ENCODE measurements around the gene SIAE. TPM values are rescaled to one million over a fixed set of nuclear protein-coding genes. Genes with fewer than 3 reads are reported as not detected.

SIAE gene
- total and polyA plus RNA-seq, 4 experiments from 2014 or later, result 2.8 to 6.8 (median 4.5) TPM

DNA sequence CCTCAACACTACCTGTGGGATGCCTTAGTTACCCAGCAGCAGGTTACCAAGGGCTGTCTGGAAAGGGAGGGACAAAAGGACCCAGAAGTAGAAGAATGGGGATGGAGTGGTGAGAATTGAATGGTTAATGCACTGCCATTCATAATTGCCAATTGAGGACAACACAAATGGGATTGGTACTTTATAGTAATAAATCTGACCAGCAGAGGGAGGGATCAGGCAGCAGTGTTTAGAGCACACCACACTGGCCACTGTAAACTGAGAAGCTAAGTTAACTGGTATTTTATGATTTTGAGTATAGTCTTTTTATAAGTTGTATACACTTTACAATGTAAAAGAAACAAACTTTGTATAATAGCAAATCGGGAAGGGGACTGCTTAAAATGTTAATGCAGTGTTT is 40.2 kb downstream of the SIAE start:
- Histone ChIP-seq H3K27ac (ENCODE audit: low read depth, low read length) (no peak overlapping the region), H3K27me3 (ENCODE audit: insufficient read depth, low read length) (no peaks in the 10 kb centered on the region), H3K4me3 (ENCODE audit: low read length in 2 of 2) (no peak overlapping the region), H3K9me3 (ENCODE audit: control insufficient read depth in 1 of 2, low read length in 2 of 2) (no peaks in the 10 kb centered on the region), H3K4me1 (ENCODE audit: insufficient read depth, low read length) (no peaks in the 10 kb centered on the region), H3K36me3 (ENCODE audit: insufficient read depth, low read length) (peaks cover 70% of the 10 kb centered on the region)
- Mint-ChIP-seq H3K4me3 (no peak overlapping the region), H3K9me3 (no peaks in the 10 kb centered on the region), H3K36me3 (peaks cover 49 to 81% of the 10 kb centered on the region in 2 donors), H3K4me1 (peaks cover 0 to 5% (median 2%) of the 10 kb centered on the region in 4 donors), H3K27me3 (no peaks in the 10 kb centered on the region), H3K27ac (no peak overlapping the region)
- POLR2A ChIA-PET (ENCODE audit: partially characterized antibody), result interaction anchor here (1.9 kb wide), 1 partner anchor 11 kb away, joined by 8 read pairs; the partner anchor contains the start of gene TBRG1
- intact Hi-C loops (cut with micrococcal nuclease), result no loop called here
- CTCF ChIA-PET (ENCODE audit: partially characterized antibody), result interaction anchor here (1.7 kb wide), 1 partner anchor 10 kb away, joined by 8 read pairs; no protein-coding TSS in a partner anchor
- no peak for DNase-seq

DNA sequence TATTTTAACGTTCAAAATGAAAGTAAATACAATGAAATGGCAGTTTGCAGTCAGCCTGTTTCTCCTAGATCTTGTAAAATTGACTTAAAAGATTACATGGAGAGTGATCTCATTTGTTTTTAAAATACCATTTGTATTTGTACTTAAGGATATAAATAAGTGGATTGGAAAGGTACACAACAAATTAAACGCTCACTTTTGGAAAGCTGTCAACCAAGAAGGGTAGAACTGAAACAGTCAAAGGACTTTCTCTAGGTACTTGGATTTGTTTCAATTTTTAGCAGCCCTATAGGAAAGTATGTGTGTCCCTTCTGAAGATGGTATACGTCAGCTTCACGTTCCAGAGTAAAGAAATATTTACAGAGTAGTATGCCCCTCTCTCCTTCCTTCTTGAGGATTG is 43.6 kb downstream of the SIAE start:
- no peak overlapping the region for H3K4me3 ChIP-seq (ENCODE audit: low read length in 2 of 2)
- no peaks in the 10 kb centered on the region for H3K9me3 ChIP-seq (ENCODE audit: control insufficient read depth in 1 of 2, low read length in 2 of 2)
- H3K36me3 ChIP-seq (ENCODE audit: insufficient read depth, low read length), result peaks cover 67% of the 10 kb centered on the region
- H3K9me3 Mint-ChIP-seq, result no peaks in the 10 kb centered on the region
- no peaks in the 10 kb centered on the region for H3K27me3 ChIP-seq (ENCODE audit: insufficient read depth, low read length)
- H3K4me1 ChIP-seq (ENCODE audit: insufficient read depth, low read length), result peaks cover 10% of the 10 kb centered on the region
- CTCF ChIA-PET (ENCODE audit: partially characterized antibody), result interaction anchor here (1.4 to 3.6 kb wide), 2 partner anchors 8 to 13 kb away, joined by 3 to 22 read pairs; partner anchors contain the start of gene TBRG1
- H3K4me3 Mint-ChIP-seq, result no peak overlapping the region
- no peak for DNase-seq
- H3K4me1 Mint-ChIP-seq, result peaks cover 7 to 30% (median 18%) of the 10 kb centered on the region in 4 donors
- intact Hi-C loops (cut with micrococcal nuclease), result no loop called here
- POLR2A ChIA-PET (ENCODE audit: partially characterized antibody), result no interaction called here
- H3K27ac ChIP-seq (ENCODE audit: low read depth, low read length), result no peak overlapping the region
- no peaks in the 10 kb centered on the region for H3K27me3 Mint-ChIP-seq
- H3K36me3 Mint-ChIP-seq, result peaks cover 61 to 82% of the 10 kb centered on the region in 2 donors
- H3K27ac Mint-ChIP-seq, result peak overlapping the region in 3 of 7 donors; percentile 30 to 48 (median 32)

DNA sequence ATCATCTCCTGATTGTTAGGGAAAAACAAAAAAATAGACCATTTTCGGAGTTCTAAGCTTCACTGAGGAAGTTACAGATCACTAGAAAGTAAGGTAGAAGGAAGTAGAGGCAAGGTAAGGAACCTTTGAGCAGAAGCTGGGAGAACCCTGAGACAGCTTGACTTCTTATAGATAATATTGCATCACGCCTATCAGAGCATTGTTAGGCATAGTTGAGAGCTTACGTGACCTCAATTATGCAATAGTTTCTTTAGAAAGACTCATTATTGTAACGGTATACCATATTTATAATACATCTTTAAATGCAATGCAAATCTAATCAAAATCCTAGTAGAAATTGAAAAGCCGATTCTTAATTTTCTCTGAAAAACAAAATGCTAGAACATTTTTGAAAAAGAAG is 46.0 kb downstream of the SIAE start:
- Histone ChIP-seq H3K4me3 (ENCODE audit: low read length in 2 of 2) (no peak overlapping the region), H3K27me3 (ENCODE audit: insufficient read depth, low read length) (no peaks in the 10 kb centered on the region), H3K36me3 (ENCODE audit: insufficient read depth, low read length) (peaks cover 53% of the 10 kb centered on the region), H3K4me1 (ENCODE audit: insufficient read depth, low read length) (peaks cover 27% of the 10 kb centered on the region), H3K27ac (ENCODE audit: low read depth, low read length) (no peak overlapping the region), H3K9me3 (ENCODE audit: control insufficient read depth in 1 of 2, low read length in 2 of 2) (no peaks in the 10 kb centered on the region)
- Mint-ChIP-seq H3K4me3 (no peak overlapping the region), H3K36me3 (peaks cover 50 to 81% of the 10 kb centered on the region in 2 donors), H3K27me3 (no peaks in the 10 kb centered on the region), H3K4me1 (peaks cover 19 to 52% (median 35%) of the 10 kb centered on the region in 4 donors), H3K9me3 (peaks cover 0 to under 1% (median 0%) of the 10 kb centered on the region in 8 donors), H3K27ac (peak overlapping the region in 3 of 7 donors; percentile 5 to 47 (median 34))
- DNase-seq, result no peak
- CTCF ChIA-PET (ENCODE audit: partially characterized antibody), result interaction anchor here (1.5 kb wide), 1 partner anchor 17 kb away, joined by 9 read pairs; no protein-coding TSS in a partner anchor
- intact Hi-C loops (cut with micrococcal nuclease), result no loop called here
- POLR2A ChIA-PET (ENCODE audit: partially characterized antibody), result no interaction called here

DNA sequence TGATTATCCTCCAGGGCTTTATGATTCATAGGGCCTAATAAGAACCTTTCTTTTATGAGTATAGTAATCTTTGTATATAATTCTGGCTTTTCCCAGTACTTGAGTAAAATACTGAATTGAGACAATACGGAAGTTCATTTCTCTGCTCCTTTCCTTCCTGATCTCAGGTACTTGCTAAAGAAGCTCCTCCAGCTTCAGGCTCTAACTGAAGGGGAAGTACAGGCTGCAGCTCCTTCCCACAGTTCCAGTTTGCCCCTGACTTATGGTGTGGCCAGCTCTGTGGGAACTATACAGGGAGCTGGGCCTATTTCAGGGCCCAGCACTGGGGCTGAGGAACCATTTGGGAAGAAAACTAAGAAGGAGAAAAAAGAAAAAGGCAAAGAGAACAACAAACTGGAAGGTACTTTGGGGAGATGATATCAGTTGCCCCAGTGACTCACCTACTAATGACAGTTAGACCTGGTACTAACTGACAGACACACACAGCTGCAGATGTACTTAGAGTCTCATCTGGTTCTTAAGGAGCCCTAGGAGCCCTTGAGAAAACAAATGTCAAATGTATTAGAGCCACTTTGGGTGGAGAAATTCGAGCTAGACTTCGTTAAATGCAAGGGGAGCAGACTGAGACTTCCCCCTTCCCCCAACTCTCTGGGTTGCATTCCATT is 47.9 kb downstream of the SIAE start:
- no peak overlapping the region for H3K4me3 Mint-ChIP-seq
- peaks cover 36 to 64% of the 10 kb centered on the region in 2 donors for H3K36me3 Mint-ChIP-seq
- H3K9me3 Mint-ChIP-seq, result peaks cover 0 to 2% (median 0%) of the 10 kb centered on the region in 8 donors
- H3K27ac Mint-ChIP-seq, result peak overlapping the region in 3 of 7 donors; percentile 30 to 58 (median 33)
- peaks cover 34% of the 10 kb centered on the region for H3K4me1 ChIP-seq (ENCODE audit: insufficient read depth, low read length)
- intact Hi-C loops (cut with micrococcal nuclease), result no loop called here
- no peak overlapping the region for H3K27ac ChIP-seq (ENCODE audit: low read depth, low read length)
- no peaks in the 10 kb centered on the region for H3K27me3 Mint-ChIP-seq
- no peak for DNase-seq
- no peaks in the 10 kb centered on the region for H3K27me3 ChIP-seq (ENCODE audit: insufficient read depth, low read length)
- H3K4me1 Mint-ChIP-seq, result peaks cover 23 to 57% (median 39%) of the 10 kb centered on the region in 4 donors
- H3K4me3 ChIP-seq (ENCODE audit: low read length in 2 of 2), result no peak overlapping the region
- no peaks in the 10 kb centered on the region for H3K9me3 ChIP-seq (ENCODE audit: control insufficient read depth in 1 of 2, low read length in 2 of 2)
- H3K36me3 ChIP-seq (ENCODE audit: insufficient read depth, low read length), result peaks cover 35% of the 10 kb centered on the region
- ChIA-PET POLR2A (ENCODE audit: partially characterized antibody) (interaction anchor here (1.1 kb wide), 1 partner anchor 174 kb away, joined by 3 read pairs; the partner anchor contains the start of gene MSANTD2), CTCF (ENCODE audit: partially characterized antibody) (interaction anchor here (1.2 to 1.4 kb wide), 2 partner anchors 17 to 19 kb away, joined by 3 to 6 read pairs; no protein-coding TSS in a partner anchor)

DNA sequence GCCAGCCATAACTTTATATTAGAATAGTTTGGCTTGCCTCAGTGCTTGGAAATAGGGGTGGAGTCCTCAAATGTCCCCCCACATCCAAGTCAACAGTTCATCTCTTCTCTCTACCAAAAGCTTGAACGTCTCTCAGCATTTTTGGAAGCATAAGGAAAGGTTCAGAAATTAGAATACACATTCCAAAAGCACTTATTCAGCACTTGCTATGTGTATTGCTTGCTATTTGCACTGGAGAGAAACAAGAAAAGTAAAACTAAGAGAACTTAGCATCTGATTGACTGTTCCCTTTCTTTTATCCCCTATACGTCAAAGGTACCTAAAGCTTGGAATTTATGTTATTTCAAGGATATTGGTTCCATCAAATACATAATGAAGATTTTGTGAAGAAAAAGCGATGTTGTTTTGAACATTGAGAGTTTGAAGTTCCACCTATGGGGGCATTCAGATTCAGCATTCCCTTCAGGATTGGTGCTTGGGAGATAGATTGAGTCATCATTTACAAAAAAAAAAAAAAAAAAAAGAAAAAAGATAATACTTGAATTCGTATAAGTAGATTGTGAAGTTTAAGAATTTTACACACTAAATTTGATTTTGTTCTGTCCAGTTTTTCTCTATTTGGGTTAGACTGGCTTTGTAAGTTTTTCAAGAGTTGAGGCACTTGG is 49.5 kb downstream of the SIAE start:
- intact Hi-C loops (cut with micrococcal nuclease), result loop anchor here (2.0 kb wide), 2 partner anchors 253 to 331 kb away; partner anchors contain the start of gene CCDC15

DNA sequence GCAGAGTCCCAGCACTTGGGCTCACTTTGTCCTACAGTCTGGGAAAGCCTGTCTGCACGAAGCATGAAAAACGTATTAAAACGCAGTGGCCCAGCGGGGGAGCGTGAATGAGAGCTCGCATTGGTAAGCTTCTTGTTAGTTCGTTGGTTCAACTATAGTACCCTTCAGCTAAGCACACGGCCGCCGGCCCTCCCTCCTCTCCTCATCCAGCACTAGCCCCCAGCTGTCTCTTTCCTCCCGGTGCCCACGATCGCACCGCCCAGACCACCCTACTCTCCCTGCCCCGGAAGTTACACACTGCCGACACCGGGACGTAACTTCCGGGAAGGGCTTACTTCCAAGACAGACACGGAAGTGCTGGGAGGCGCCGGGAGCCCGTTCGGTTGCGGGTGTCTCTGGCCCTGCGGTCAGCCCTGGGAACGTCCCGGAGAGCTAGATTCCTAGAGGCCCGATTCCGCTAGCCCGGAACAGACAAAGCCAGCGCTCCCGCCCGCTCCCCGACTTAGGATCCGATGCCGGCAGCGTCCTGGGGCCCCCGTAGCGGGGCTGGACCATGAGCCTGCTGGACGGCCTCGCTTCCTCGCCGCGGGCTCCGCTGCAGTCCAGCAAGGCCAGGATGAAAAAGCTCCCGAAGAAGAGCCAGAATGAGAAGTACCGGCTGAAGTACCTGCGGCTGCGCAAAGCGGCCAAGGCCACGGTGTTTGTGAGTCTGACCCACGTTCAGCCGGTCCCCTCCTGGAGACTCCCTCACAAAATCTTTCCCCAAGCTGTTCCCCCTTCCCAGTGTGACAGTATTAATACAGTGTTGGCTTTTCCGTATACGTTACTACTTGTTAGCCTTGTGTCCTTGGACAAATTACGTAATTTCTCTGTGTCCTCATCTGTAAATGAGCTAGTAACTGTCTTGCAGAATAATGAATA is 50.7 kb downstream of the SIAE start, which contains the start of gene TBRG1:
Gene TBRG1 (plus strand): TSS at position 334 of the 921 bp plus-strand sequence. CDS start 220 bp downstream, at position 554.
- peak; percentile 76 to 88 (median 82) for DNase-seq
- intact Hi-C loops (cut with micrococcal nuclease), result loop anchor here (1.0 to 2.0 kb wide), 3 partner anchors 51 to 332 kb away; partner anchors contain the start of genes CCDC15, SIAE and SPA17
- Mint-ChIP-seq H3K27me3 (peaks cover 1 to 6% of the 10 kb centered on the region in 2 donors), H3K4me1 (peaks cover 23 to 53% (median 38%) of the 10 kb centered on the region in 4 donors), H3K36me3 (peaks cover 20 to 47% of the 10 kb centered on the region in 2 donors), H3K9me3 (peaks cover 0 to 2% (median 0%) of the 10 kb centered on the region in 8 donors), H3K4me3 (peak within 1 kb of the TSS; percentile 93 to 100 (median 98)), H3K27ac (peak within 1 kb of the TSS; percentile 92 to 100 (median 99))
- Histone ChIP-seq H3K9me3 (ENCODE audit: control insufficient read depth in 1 of 2, low read length in 2 of 2) (no peaks in the 10 kb centered on the region), H3K36me3 (ENCODE audit: insufficient read depth, low read length) (peaks cover 15% of the 10 kb centered on the region), H3K4me3 (ENCODE audit: low read length in 2 of 2) (peak within 1 kb of the TSS; percentile 63 to 86), H3K27me3 (ENCODE audit: insufficient read depth, low read length) (no peaks in the 10 kb centered on the region), H3K27ac (ENCODE audit: low read depth, low read length) (peak within 1 kb of the TSS; percentile 95), H3K4me1 (ENCODE audit: insufficient read depth, low read length) (peaks cover 34% of the 10 kb centered on the region)
- ChIA-PET CTCF (ENCODE audit: partially characterized antibody) (interaction anchor here (0.6 to 1.9 kb wide), 8 partner anchors 8 to 253 kb away, joined by 3 to 8 read pairs (median 4); no protein-coding TSS in a partner anchor), POLR2A (ENCODE audit: partially characterized antibody) (interaction anchor here (0.6 to 2.0 kb wide), 14 partner anchors 9 to 508 kb away, joined by 3 to 18 read pairs (median 4); partner anchors contain the start of genes CCDC15, MSANTD2, SIAE and SPA17)

More for the DNA sequence above, 49.5 kb downstream of the SIAE start:
- peaks cover 28 to 55% of the 10 kb centered on the region in 2 donors for H3K36me3 Mint-ChIP-seq
- Histone ChIP-seq H3K4me1 (ENCODE audit: insufficient read depth, low read length) (peaks cover 34% of the 10 kb centered on the region), H3K36me3 (ENCODE audit: insufficient read depth, low read length) (peaks cover 21% of the 10 kb centered on the region), H3K27ac (ENCODE audit: low read depth, low read length) (peak overlapping the region; percentile 95), H3K9me3 (ENCODE audit: control insufficient read depth in 1 of 2, low read length in 2 of 2) (no peaks in the 10 kb centered on the region), H3K4me3 (ENCODE audit: low read length in 2 of 2) (peak overlapping the region; percentile 63 to 86), H3K27me3 (ENCODE audit: insufficient read depth, low read length) (no peaks in the 10 kb centered on the region)
- peaks cover 0 to 2% (median 0%) of the 10 kb centered on the region in 8 donors for H3K9me3 Mint-ChIP-seq
- peaks cover 0 to 2% of the 10 kb centered on the region in 2 donors for H3K27me3 Mint-ChIP-seq
- H3K4me1 Mint-ChIP-seq, result peaks cover 23 to 57% (median 39%) of the 10 kb centered on the region in 4 donors
- H3K4me3 Mint-ChIP-seq, result peak overlapping the region; percentile 93 to 100 (median 98)
- H3K27ac Mint-ChIP-seq, result peak overlapping the region; percentile 92 to 100 (median 99)
- ChIA-PET POLR2A (ENCODE audit: partially characterized antibody) (interaction anchor here (2.0 kb wide), 4 partner anchors 122 to 488 kb away, joined by 6 to 18 read pairs (median 10); partner anchors contain the start of genes CCDC15, MSANTD2 and TMEM218), CTCF (ENCODE audit: partially characterized antibody) (interaction anchor here (0.6 to 1.9 kb wide), 5 partner anchors 20 to 255 kb away, joined by 3 to 7 read pairs (median 4); no protein-coding TSS in a partner anchor)
- DNase-seq, result no peak
